GM21423 (cell line): ENCODE results near the gene TTC12.

Experiments used
- ATAC-seq: cut with Tn5 transposase; IDR thresholded peaks from one replicate; pipeline ENCODE4 v1.9.1; 2021; ENCODE audit warnings: mild to moderate bottlenecking, moderate library complexity; ENCODE audit not compliant: unreplicated experiment

Gene TTC12

GRCh38 chr11:113400631-113401230 lies 86.3 kb downstream of the TTC12 start:
- ATAC-seq, result no peak

- ATAC-seq, result no peak
Measured at GRCh38 chr11:113401718-113402117, 87.3 kb downstream of the TTC12 start.

GRCh38 chr11:113404859-113405430 lies 90.6 kb downstream of the TTC12 start:
- no peak for ATAC-seq

- no peak for ATAC-seq
Measured at GRCh38 chr11:113405724-113406478, 91.5 kb downstream of the TTC12 start.

GRCh38 chr11:113407163-113407562 lies 92.8 kb downstream of the TTC12 start:
- no peak for ATAC-seq

- ATAC-seq, result no peak
Measured at GRCh38 chr11:113408206-113408605, 93.8 kb downstream of the TTC12 start.

- ATAC-seq, result no peak
Measured at GRCh38 chr11:113408887-113409286, 94.5 kb downstream of the TTC12 start.

- no peak for ATAC-seq
Measured at GRCh38 chr11:113409526-113409925, 95.1 kb downstream of the TTC12 start.

GRCh38 chr11:113410414-113411135 lies 96.2 kb downstream of the TTC12 start:
- no peak for ATAC-seq

- no peak for ATAC-seq
Measured at GRCh38 chr11:113411536-113411935, 97.2 kb downstream of the TTC12 start.

- no peak for ATAC-seq
Measured at GRCh38 chr11:113412675-113413074, 98.3 kb downstream of the TTC12 start.

GRCh38 chr11:113415343-113415742 lies 101.0 kb downstream of the TTC12 start:
- ATAC-seq, result no peak
